H1 (cell line): ENCODE data around the gene MGST2. TPM values are rescaled to one million over a fixed set of nuclear protein-coding genes. Genes with fewer than 3 reads are reported as not detected.

Experiments used
- EGR1 ChIP-seq: IDR thresholded peaks from 2 replicates; pipeline ENCODE4 v1.6.1; 2011; ENCODE audit warnings: low read depth, low read length, borderline replicate concordance
- SP2 ChIP-seq: IDR thresholded peaks from 2 replicates; pipeline ENCODE4 v1.6.1; 2012; ENCODE audit warnings: mild to moderate bottlenecking, low read length, inconsistent platforms
- YY1 ChIP-seq: IDR thresholded peaks from 2 replicates; pipeline ENCODE4 v1.6.1; 2011; ENCODE audit warnings: low read depth, mild to moderate bottlenecking, low read length
- polyA plus RNA-seq, 7 experiments: library from polyadenylated mRNA; depleted of rRNA in 3 of 7; stranded (reverse) in 5 of 7; unstranded in 2 of 7; fragments of >200 nt in 5 of 7; fragments of 200-250 nt in 2 of 7; gene quantifications; 1 replicate in 5 of 7; 2 replicates in 1 of 7; 4 replicates in 1 of 7; pipeline versions ENCODE4 v1.2.1 to v1.2.3, GENCODE V29; 2011 to 2013; ENCODE audit warnings: missing spikeins in 2 of 7, mixed read lengths in 2 of 7
- total RNA-seq: library from RNA; stranded (reverse); fragmentation: NEBNext Ultra II Directional; extraction: Animal tissue kit (Norgen Biotek cat#: 25700); gene quantifications from 2 replicates; pipeline ENCODE4 v1.2.1, GENCODE V29; 2021
- TF ChIP-seq, protein P1 (sequence below): fragments of 300-600 bp; sonication (generic); IDR thresholded peaks from 2 replicates; pipeline ENCODE4 v1.7.1; 2012; ENCODE audit warnings: low read length, moderate library complexity, mild to moderate bottlenecking, inconsistent platforms; ENCODE audit not compliant: insufficient replicate concordance

Gene MGST2
- total and polyA plus RNA-seq, 2 of the 8 experiments (the other 6 are each of a cell fraction or from before 2014, with no cell fraction given): 8.0 to 13.6 TPM

DNA sequence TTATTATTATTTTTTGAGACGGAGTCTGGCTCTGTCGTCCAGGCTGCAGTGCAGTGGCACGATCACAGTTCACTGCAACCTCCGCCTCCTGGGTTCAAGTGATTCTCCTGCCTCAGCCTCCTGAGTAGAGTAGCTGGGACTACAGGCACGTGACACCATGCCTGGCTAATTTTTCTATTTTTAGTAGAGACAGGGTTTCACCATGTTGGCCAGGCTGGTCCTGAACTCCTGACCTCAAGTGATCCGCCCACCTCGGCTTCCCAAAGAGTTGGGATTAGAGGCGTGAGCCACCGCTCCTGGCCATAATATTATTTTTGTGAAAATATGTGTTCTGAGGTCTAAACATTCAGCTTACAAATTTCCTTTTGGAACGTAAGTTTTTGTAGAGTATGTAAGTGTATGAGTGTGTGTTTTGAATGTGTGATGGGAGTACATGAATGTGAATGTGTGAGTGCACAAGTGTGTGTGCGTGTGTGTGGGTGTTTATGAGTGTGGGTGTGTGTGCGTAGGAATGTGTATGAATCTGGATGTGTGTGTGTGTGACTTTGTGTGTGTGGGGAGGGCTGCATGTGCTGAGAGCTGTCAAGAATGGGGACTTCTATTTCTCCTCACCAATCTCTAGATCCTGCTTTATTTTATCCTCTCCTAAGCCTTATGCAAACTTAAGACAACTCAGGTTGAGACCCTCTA, 5.7 kb upstream of the MGST2 start (continued):
- TF ChIP-seq, protein P1, sequence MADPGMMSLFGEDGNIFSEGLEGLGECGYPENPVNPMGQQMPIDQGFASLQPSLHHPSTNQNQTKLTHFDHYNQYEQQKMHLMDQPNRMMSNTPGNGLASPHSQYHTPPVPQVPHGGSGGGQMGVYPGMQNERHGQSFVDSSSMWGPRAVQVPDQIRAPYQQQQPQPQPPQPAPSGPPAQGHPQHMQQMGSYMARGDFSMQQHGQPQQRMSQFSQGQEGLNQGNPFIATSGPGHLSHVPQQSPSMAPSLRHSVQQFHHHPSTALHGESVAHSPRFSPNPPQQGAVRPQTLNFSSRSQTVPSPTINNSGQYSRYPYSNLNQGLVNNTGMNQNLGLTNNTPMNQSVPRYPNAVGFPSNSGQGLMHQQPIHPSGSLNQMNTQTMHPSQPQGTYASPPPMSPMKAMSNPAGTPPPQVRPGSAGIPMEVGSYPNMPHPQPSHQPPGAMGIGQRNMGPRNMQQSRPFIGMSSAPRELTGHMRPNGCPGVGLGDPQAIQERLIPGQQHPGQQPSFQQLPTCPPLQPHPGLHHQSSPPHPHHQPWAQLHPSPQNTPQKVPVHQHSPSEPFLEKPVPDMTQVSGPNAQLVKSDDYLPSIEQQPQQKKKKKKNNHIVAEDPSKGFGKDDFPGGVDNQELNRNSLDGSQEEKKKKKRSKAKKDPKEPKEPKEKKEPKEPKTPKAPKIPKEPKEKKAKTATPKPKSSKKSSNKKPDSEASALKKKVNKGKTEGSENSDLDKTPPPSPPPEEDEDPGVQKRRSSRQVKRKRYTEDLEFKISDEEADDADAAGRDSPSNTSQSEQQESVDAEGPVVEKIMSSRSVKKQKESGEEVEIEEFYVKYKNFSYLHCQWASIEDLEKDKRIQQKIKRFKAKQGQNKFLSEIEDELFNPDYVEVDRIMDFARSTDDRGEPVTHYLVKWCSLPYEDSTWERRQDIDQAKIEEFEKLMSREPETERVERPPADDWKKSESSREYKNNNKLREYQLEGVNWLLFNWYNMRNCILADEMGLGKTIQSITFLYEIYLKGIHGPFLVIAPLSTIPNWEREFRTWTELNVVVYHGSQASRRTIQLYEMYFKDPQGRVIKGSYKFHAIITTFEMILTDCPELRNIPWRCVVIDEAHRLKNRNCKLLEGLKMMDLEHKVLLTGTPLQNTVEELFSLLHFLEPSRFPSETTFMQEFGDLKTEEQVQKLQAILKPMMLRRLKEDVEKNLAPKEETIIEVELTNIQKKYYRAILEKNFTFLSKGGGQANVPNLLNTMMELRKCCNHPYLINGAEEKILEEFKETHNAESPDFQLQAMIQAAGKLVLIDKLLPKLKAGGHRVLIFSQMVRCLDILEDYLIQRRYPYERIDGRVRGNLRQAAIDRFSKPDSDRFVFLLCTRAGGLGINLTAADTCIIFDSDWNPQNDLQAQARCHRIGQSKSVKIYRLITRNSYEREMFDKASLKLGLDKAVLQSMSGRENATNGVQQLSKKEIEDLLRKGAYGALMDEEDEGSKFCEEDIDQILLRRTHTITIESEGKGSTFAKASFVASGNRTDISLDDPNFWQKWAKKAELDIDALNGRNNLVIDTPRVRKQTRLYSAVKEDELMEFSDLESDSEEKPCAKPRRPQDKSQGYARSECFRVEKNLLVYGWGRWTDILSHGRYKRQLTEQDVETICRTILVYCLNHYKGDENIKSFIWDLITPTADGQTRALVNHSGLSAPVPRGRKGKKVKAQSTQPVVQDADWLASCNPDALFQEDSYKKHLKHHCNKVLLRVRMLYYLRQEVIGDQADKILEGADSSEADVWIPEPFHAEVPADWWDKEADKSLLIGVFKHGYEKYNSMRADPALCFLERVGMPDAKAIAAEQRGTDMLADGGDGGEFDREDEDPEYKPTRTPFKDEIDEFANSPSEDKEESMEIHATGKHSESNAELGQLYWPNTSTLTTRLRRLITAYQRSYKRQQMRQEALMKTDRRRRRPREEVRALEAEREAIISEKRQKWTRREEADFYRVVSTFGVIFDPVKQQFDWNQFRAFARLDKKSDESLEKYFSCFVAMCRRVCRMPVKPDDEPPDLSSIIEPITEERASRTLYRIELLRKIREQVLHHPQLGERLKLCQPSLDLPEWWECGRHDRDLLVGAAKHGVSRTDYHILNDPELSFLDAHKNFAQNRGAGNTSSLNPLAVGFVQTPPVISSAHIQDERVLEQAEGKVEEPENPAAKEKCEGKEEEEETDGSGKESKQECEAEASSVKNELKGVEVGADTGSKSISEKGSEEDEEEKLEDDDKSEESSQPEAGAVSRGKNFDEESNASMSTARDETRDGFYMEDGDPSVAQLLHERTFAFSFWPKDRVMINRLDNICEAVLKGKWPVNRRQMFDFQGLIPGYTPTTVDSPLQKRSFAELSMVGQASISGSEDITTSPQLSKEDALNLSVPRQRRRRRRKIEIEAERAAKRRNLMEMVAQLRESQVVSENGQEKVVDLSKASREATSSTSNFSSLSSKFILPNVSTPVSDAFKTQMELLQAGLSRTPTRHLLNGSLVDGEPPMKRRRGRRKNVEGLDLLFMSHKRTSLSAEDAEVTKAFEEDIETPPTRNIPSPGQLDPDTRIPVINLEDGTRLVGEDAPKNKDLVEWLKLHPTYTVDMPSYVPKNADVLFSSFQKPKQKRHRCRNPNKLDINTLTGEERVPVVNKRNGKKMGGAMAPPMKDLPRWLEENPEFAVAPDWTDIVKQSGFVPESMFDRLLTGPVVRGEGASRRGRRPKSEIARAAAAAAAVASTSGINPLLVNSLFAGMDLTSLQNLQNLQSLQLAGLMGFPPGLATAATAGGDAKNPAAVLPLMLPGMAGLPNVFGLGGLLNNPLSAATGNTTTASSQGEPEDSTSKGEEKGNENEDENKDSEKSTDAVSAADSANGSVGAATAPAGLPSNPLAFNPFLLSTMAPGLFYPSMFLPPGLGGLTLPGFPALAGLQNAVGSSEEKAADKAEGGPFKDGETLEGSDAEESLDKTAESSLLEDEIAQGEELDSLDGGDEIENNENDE: no peak
- TF ChIP-seq SP2 (no peak), EGR1 (no peak), YY1 (no peak)
